Panc1 (cell line): Measurements from ENCODE around the gene H1-8.

Experiments used
- POLR2AphosphoS5 ChIP-seq: IDR thresholded peaks from 2 replicates; pipeline ENCODE4 v1.6.1; 2012; ENCODE audit warnings: mild to moderate bottlenecking, low read depth, low read length, moderate library complexity
- SIN3A ChIP-seq: IDR thresholded peaks from 2 replicates; pipeline ENCODE4 v1.6.1; 2012; ENCODE audit warnings: low read depth, mild to moderate bottlenecking, low read length, moderate library complexity, borderline replicate concordance; ENCODE audit not compliant: insufficient read depth
- TF ChIP-seq, protein P1 (sequence below): fragments of 450-650 bp; IDR thresholded peaks from 2 replicates; pipeline ENCODE4 v1.5.1; 2017; ENCODE audit warnings: mild to moderate bottlenecking
- TF ChIP-seq, protein P2 (sequence below), 2 experiments: IDR thresholded peaks; 2 replicates each; pipeline ENCODE4 v1.6.1; 2011 to 2012; ENCODE audit warnings: low read depth in 2 of 2, control low read depth in 1 of 2, low read length in 1 of 2, mild to moderate bottlenecking in 1 of 2, moderate library complexity in 1 of 2; ENCODE audit not compliant: insufficient read depth in 1 of 2

DNA sequence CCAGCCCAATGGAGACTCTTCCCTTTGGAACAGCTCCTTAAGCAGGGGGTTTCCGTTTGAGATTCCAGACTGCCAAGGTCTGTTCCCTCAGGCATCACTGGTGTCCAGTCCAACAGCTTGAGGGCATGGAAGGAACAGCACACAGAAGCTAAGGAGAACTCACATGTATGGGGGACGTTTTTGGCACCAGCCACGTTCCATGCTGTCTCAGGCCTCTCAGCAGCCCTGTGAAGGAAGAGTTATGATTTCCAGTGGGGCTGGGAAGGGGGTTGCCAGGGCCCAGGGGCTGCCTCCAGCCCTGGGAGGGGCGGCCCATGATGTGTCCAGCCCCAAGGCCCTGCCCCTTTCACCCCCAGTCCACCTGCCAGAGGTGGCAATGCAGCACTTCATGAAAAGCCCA, 22.0 kb upstream of the H1-8 start:
- TF ChIP-seq, protein P1, sequence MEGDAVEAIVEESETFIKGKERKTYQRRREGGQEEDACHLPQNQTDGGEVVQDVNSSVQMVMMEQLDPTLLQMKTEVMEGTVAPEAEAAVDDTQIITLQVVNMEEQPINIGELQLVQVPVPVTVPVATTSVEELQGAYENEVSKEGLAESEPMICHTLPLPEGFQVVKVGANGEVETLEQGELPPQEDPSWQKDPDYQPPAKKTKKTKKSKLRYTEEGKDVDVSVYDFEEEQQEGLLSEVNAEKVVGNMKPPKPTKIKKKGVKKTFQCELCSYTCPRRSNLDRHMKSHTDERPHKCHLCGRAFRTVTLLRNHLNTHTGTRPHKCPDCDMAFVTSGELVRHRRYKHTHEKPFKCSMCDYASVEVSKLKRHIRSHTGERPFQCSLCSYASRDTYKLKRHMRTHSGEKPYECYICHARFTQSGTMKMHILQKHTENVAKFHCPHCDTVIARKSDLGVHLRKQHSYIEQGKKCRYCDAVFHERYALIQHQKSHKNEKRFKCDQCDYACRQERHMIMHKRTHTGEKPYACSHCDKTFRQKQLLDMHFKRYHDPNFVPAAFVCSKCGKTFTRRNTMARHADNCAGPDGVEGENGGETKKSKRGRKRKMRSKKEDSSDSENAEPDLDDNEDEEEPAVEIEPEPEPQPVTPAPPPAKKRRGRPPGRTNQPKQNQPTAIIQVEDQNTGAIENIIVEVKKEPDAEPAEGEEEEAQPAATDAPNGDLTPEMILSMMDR, result no peak
- TF ChIP-seq POLR2AphosphoS5, result no peak
- no peak for TF ChIP-seq SIN3A
- TF ChIP-seq, protein P2, sequence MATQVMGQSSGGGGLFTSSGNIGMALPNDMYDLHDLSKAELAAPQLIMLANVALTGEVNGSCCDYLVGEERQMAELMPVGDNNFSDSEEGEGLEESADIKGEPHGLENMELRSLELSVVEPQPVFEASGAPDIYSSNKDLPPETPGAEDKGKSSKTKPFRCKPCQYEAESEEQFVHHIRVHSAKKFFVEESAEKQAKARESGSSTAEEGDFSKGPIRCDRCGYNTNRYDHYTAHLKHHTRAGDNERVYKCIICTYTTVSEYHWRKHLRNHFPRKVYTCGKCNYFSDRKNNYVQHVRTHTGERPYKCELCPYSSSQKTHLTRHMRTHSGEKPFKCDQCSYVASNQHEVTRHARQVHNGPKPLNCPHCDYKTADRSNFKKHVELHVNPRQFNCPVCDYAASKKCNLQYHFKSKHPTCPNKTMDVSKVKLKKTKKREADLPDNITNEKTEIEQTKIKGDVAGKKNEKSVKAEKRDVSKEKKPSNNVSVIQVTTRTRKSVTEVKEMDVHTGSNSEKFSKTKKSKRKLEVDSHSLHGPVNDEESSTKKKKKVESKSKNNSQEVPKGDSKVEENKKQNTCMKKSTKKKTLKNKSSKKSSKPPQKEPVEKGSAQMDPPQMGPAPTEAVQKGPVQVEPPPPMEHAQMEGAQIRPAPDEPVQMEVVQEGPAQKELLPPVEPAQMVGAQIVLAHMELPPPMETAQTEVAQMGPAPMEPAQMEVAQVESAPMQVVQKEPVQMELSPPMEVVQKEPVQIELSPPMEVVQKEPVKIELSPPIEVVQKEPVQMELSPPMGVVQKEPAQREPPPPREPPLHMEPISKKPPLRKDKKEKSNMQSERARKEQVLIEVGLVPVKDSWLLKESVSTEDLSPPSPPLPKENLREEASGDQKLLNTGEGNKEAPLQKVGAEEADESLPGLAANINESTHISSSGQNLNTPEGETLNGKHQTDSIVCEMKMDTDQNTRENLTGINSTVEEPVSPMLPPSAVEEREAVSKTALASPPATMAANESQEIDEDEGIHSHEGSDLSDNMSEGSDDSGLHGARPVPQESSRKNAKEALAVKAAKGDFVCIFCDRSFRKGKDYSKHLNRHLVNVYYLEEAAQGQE (IDR thresholded peaks at IDR 0.05; ENCODE audit: insufficient read depth in 1 of 2, low read depth in 2 of 2, low read length in 1 of 2), result no peak
